HepG2 (cell line): ENCODE data around the gene BFSP1.

Experiments
- CTCF ChIP-seq: sonication (generic); formaldehyde crosslinking; IDR thresholded peaks from 2 replicates; pipeline ENCODE4 v1.5.0; 2020; ENCODE audit warnings: mild to moderate bottlenecking, missing genetic modification reagents, moderate library complexity
- HBP1 ChIP-seq: IDR thresholded peaks from 2 replicates; pipeline ENCODE4 v1.6.1; 2016; ENCODE audit warnings: low read depth, control low read depth
- HOXA5 ChIP-seq: sonication (generic); formaldehyde crosslinking; IDR thresholded peaks from 2 replicates; pipeline ENCODE4 v1.4.0; 2020; ENCODE audit warnings: missing genetic modification reagents
- PHF8 ChIP-seq: sonication (generic); formaldehyde crosslinking; IDR thresholded peaks from 2 replicates; pipeline ENCODE4 v1.5.0; 2020; ENCODE audit warnings: missing genetic modification reagents
- ZNF891 ChIP-seq: sonication (generic); formaldehyde crosslinking; IDR thresholded peaks from 2 replicates; pipeline ENCODE4 v1.5.0; 2020; ENCODE audit warnings: mild to moderate bottlenecking, missing genetic modification reagents
- ZSCAN25 ChIP-seq: sonication (generic); formaldehyde crosslinking; IDR thresholded peaks from 2 replicates; pipeline ENCODE4 v1.8.0; 2022; ENCODE audit warnings: mild to moderate bottlenecking, missing genetic modification reagents
- ZUFSP ChIP-seq: sonication (generic); formaldehyde crosslinking; IDR thresholded peaks from 2 replicates; pipeline ENCODE4 v1.9.0; 2021; ENCODE audit warnings: missing genetic modification reagents, mild to moderate bottlenecking, borderline replicate concordance
- TF ChIP-seq, protein P1 (sequence below): IDR thresholded peaks from 2 replicates; pipeline ENCODE4 v1.6.1; 2016
- TF ChIP-seq, protein P2 (sequence below), 2 experiments: IDR thresholded peaks; 2 replicates each; pipeline ENCODE4 v1.6.1; 2011 to 2012; ENCODE audit warnings: low read length in 2 of 2, borderline replicate concordance in 1 of 2, low read depth in 1 of 2, mild to moderate bottlenecking in 1 of 2, moderate library complexity in 1 of 2

DNA sequence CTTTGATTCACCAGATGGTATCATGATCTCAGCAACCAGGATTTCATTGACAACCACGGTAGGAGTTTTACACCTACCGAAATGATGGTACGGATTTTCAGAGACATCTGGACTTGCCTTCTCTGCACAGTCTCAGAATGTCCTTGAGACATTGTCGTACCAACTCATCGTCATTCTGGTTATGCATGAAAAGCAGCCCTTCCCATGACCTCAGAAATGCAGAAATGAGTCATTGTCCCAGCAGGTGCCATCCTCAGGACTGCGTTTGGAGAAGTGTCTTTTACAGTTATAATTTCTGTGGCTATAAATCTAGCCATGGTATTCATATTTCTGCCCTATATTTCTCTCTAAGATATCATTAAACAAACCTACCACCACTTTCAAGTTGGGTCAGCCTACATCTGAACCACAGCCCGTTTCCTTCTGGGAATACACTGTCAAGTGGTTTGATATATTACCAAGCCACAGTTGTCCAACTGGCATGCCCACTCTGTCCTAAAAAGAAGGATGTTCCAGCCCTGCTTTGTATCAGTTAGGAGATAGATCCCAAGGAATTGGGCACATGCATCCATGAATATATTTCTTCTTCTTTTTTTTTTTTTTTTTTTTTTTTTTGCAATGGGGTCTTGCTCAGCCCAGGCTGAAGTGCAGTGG is 7.5 kb upstream of the BFSP1 start:
- TF ChIP-seq, protein P1, sequence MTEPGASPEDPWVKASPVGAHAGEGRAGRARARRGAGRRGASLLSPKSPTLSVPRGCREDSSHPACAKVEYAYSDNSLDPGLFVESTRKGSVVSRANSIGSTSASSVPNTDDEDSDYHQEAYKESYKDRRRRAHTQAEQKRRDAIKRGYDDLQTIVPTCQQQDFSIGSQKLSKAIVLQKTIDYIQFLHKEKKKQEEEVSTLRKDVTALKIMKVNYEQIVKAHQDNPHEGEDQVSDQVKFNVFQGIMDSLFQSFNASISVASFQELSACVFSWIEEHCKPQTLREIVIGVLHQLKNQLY (CRISPR knock-in tag), result no peak
- no peak for TF ChIP-seq HOXA5 (CRISPR knock-in tag)
- TF ChIP-seq ZSCAN25 (CRISPR knock-in tag), result no peak
- TF ChIP-seq, protein P2, sequence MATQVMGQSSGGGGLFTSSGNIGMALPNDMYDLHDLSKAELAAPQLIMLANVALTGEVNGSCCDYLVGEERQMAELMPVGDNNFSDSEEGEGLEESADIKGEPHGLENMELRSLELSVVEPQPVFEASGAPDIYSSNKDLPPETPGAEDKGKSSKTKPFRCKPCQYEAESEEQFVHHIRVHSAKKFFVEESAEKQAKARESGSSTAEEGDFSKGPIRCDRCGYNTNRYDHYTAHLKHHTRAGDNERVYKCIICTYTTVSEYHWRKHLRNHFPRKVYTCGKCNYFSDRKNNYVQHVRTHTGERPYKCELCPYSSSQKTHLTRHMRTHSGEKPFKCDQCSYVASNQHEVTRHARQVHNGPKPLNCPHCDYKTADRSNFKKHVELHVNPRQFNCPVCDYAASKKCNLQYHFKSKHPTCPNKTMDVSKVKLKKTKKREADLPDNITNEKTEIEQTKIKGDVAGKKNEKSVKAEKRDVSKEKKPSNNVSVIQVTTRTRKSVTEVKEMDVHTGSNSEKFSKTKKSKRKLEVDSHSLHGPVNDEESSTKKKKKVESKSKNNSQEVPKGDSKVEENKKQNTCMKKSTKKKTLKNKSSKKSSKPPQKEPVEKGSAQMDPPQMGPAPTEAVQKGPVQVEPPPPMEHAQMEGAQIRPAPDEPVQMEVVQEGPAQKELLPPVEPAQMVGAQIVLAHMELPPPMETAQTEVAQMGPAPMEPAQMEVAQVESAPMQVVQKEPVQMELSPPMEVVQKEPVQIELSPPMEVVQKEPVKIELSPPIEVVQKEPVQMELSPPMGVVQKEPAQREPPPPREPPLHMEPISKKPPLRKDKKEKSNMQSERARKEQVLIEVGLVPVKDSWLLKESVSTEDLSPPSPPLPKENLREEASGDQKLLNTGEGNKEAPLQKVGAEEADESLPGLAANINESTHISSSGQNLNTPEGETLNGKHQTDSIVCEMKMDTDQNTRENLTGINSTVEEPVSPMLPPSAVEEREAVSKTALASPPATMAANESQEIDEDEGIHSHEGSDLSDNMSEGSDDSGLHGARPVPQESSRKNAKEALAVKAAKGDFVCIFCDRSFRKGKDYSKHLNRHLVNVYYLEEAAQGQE (IDR thresholded peaks at IDR 0.05; ENCODE audit: borderline replicate concordance in 1 of 2, low read depth in 1 of 2, low read length in 2 of 2), result no peak
- no peak for TF ChIP-seq PHF8
- no peak for TF ChIP-seq ZUFSP
- no peak for TF ChIP-seq ZNF891 (CRISPR knock-in tag)
- no peak for TF ChIP-seq CTCF (CRISPR knock-in tag)
- TF ChIP-seq HBP1 (CRISPR knock-in tag), result no peak
